K562 (cell line): ENCODE measurements around the gene PATE1. TPM values are rescaled to one million over a fixed set of nuclear protein-coding genes. Genes with fewer than 3 reads are reported as not detected.

Source experiments
- ZNF431 ChIP-seq: sonication (generic); formaldehyde crosslinking; IDR thresholded peaks from 2 replicates; pipeline ENCODE4 v1.8.0; 2022; ENCODE audit warnings: mild to moderate bottlenecking, missing genetic modification reagents
- polyA plus RNA-seq, 8 experiments: library from polyadenylated mRNA; depleted of rRNA in 4 of 8; stranded (reverse) in 5 of 8; unstranded in 3 of 8; fragments of >200 nt; fragmentation: Nextera tagmentation in 2 of 8; fragmentation: Illumina TruSeq in 1 of 8; extraction: Ambion mirVana in 2 of 8; extraction: Trizol in 1 of 8; gene quantifications; 2 replicates each; pipeline versions ENCODE4 v1.2.1 to v1.2.3, GENCODE V29; 2011 to 2014; ENCODE audit warnings: inconsistent platforms in 1 of 8, missing spikeins in 1 of 8
- total RNA-seq, 7 experiments: library from RNA; depleted of rRNA in 6 of 7; stranded (reverse); fragments of >200 nt in 6 of 7; fragmentation: Illumina TruSeq in 2 of 7; extraction: Trizol in 2 of 7; gene quantifications; 2 replicates each; pipeline versions ENCODE4 v1.2.1 to v1.2.3, GENCODE V29; 2011 to 2021; ENCODE audit warnings: low replicate concordance in 1 of 7
- TF ChIP-seq, protein P1 (sequence below): fragments of 200-600 bp; sonication (generic); IDR thresholded peaks from one replicate; pipeline ENCODE4 v1.6.1; 2012; ENCODE audit warnings: mild to moderate bottlenecking, low read depth, low read length, inconsistent platforms

The PATE1 gene
- total and polyA plus RNA-seq, 9 of the 15 experiments (the other 6 are each of a cell fraction or from before 2014, with no cell fraction given) = not detected

DNA sequence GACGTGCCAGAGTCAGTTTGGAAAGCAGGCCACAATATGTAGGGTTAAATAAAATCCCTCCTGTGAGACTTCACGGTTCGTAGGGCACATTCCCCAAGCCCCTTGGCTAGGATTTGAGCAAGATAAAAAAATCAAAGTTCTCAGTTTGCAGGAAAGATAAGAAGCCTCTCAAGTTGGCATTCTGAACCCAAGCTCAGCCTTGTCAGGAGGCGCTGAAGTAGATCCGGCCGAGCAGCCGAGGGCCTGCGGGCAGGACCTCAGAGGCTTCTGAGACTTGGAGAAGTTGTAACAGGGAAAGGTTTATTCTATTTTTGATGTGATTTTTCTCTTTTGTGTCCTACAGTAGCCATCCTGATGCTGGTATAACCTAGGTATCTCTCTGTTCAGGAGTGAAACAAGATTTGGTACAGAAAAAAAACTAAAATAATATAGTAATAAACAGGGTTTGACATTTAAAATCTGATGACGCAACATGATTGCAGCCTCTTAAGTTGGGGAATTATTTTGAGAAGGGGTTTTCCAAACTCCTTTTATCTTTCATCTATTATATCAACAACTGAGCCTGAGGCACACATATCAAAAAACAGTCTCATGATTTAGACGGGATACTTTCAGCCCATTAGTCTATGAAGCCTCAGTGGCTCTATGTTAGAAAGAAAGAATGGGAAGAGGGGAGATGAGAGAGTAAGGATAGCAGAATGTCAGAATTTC is 22.4 kb downstream of the PATE1 start (continued):
- TF ChIP-seq, protein P1, sequence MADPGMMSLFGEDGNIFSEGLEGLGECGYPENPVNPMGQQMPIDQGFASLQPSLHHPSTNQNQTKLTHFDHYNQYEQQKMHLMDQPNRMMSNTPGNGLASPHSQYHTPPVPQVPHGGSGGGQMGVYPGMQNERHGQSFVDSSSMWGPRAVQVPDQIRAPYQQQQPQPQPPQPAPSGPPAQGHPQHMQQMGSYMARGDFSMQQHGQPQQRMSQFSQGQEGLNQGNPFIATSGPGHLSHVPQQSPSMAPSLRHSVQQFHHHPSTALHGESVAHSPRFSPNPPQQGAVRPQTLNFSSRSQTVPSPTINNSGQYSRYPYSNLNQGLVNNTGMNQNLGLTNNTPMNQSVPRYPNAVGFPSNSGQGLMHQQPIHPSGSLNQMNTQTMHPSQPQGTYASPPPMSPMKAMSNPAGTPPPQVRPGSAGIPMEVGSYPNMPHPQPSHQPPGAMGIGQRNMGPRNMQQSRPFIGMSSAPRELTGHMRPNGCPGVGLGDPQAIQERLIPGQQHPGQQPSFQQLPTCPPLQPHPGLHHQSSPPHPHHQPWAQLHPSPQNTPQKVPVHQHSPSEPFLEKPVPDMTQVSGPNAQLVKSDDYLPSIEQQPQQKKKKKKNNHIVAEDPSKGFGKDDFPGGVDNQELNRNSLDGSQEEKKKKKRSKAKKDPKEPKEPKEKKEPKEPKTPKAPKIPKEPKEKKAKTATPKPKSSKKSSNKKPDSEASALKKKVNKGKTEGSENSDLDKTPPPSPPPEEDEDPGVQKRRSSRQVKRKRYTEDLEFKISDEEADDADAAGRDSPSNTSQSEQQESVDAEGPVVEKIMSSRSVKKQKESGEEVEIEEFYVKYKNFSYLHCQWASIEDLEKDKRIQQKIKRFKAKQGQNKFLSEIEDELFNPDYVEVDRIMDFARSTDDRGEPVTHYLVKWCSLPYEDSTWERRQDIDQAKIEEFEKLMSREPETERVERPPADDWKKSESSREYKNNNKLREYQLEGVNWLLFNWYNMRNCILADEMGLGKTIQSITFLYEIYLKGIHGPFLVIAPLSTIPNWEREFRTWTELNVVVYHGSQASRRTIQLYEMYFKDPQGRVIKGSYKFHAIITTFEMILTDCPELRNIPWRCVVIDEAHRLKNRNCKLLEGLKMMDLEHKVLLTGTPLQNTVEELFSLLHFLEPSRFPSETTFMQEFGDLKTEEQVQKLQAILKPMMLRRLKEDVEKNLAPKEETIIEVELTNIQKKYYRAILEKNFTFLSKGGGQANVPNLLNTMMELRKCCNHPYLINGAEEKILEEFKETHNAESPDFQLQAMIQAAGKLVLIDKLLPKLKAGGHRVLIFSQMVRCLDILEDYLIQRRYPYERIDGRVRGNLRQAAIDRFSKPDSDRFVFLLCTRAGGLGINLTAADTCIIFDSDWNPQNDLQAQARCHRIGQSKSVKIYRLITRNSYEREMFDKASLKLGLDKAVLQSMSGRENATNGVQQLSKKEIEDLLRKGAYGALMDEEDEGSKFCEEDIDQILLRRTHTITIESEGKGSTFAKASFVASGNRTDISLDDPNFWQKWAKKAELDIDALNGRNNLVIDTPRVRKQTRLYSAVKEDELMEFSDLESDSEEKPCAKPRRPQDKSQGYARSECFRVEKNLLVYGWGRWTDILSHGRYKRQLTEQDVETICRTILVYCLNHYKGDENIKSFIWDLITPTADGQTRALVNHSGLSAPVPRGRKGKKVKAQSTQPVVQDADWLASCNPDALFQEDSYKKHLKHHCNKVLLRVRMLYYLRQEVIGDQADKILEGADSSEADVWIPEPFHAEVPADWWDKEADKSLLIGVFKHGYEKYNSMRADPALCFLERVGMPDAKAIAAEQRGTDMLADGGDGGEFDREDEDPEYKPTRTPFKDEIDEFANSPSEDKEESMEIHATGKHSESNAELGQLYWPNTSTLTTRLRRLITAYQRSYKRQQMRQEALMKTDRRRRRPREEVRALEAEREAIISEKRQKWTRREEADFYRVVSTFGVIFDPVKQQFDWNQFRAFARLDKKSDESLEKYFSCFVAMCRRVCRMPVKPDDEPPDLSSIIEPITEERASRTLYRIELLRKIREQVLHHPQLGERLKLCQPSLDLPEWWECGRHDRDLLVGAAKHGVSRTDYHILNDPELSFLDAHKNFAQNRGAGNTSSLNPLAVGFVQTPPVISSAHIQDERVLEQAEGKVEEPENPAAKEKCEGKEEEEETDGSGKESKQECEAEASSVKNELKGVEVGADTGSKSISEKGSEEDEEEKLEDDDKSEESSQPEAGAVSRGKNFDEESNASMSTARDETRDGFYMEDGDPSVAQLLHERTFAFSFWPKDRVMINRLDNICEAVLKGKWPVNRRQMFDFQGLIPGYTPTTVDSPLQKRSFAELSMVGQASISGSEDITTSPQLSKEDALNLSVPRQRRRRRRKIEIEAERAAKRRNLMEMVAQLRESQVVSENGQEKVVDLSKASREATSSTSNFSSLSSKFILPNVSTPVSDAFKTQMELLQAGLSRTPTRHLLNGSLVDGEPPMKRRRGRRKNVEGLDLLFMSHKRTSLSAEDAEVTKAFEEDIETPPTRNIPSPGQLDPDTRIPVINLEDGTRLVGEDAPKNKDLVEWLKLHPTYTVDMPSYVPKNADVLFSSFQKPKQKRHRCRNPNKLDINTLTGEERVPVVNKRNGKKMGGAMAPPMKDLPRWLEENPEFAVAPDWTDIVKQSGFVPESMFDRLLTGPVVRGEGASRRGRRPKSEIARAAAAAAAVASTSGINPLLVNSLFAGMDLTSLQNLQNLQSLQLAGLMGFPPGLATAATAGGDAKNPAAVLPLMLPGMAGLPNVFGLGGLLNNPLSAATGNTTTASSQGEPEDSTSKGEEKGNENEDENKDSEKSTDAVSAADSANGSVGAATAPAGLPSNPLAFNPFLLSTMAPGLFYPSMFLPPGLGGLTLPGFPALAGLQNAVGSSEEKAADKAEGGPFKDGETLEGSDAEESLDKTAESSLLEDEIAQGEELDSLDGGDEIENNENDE = no peak
- TF ChIP-seq ZNF431 (CRISPR knock-in tag) = no peak
- TF ChIP-seq, all 486 proteins: peak for 3
